K562 (cell line): ENCODE measurements around the gene FGF21. TPM values are rescaled to one million over a fixed set of nuclear protein-coding genes. Genes with fewer than 3 reads are reported as not detected.
A peak's percentile ranks its signal among the peaks of the same experiment; 100 is the strongest.

Experiments
- CTBP1 ChIP-seq: fragments of 450-650 bp; IDR thresholded peaks from 2 replicates; pipeline ENCODE4 v1.6.1; 2016; ENCODE audit warnings: borderline replicate concordance
- MNT ChIP-seq, 2 experiments: fragments of 450-650 bp; conservative IDR thresholded peaks; 2 replicates each; pipeline ENCODE4 v1.6.1; 2017; ENCODE audit warnings: mild to moderate bottlenecking in 2 of 2, moderate library complexity in 2 of 2
- PRDM10 ChIP-seq: fragments of 450-650 bp; IDR thresholded peaks from 2 replicates; pipeline ENCODE4 v1.6.1; 2018; ENCODE audit not compliant: partially characterized antibody
- REST ChIP-seq, 2 experiments: fragments of 450-650 bp; formaldehyde crosslinking in 1 of 2; IDR thresholded peaks; 2 replicates each; pipeline versions ENCODE4 v1.4.0 to v1.6.1; 2014 to 2020; ENCODE audit warnings: mild to moderate bottlenecking in 2 of 2, borderline replicate concordance in 1 of 2, low read depth in 1 of 2
- SAFB ChIP-seq: fragments of 200-400 bp; formaldehyde crosslinking; IDR thresholded peaks from 2 replicates; pipeline ENCODE4 v1.6.1; 2017; ENCODE audit warnings: low read depth, low read length, borderline replicate concordance
- TOE1 ChIP-seq, 2 experiments: fragments of 450-650 bp in 1 of 2; sonication (generic) in 1 of 2; formaldehyde crosslinking in 1 of 2; IDR thresholded peaks; 2 replicates each; pipeline versions ENCODE4 v1.7.1 to v1.8.0; 2016 to 2022; ENCODE audit warnings: borderline replicate concordance in 2 of 2, mild to moderate bottlenecking in 2 of 2, antibody characterized with exemption in 1 of 2, inconsistent platforms in 1 of 2, low read depth in 1 of 2, missing genetic modification reagents in 1 of 2, moderate library complexity in 1 of 2
- ZNF639 ChIP-seq, 2 experiments: fragments of 200-800 bp in 1 of 2; sonication (Bioruptor generic) in 1 of 2; sonication (generic) in 1 of 2; formaldehyde crosslinking in 1 of 2; IDR thresholded peaks in 1 of 2; conservative IDR thresholded peaks in 1 of 2; 2 replicates each; pipeline versions ENCODE4 v1.5.0 to v1.6.1; 2016 to 2020; ENCODE audit warnings: missing compliant biosample characterization in 1 of 2, missing genetic modification characterization in 1 of 2, missing genetic modification reagents in 1 of 2
- polyA plus RNA-seq, 8 experiments: library from polyadenylated mRNA; depleted of rRNA in 4 of 8; stranded (reverse) in 5 of 8; unstranded in 3 of 8; fragments of >200 nt; fragmentation: Nextera tagmentation in 2 of 8; fragmentation: Illumina TruSeq in 1 of 8; extraction: Ambion mirVana in 2 of 8; extraction: Trizol in 1 of 8; gene quantifications; 2 replicates each; pipeline versions ENCODE4 v1.2.1 to v1.2.3, GENCODE V29; 2011 to 2014; ENCODE audit warnings: inconsistent platforms in 1 of 8, missing spikeins in 1 of 8
- total RNA-seq, 7 experiments: library from RNA; depleted of rRNA in 6 of 7; stranded (reverse); fragments of >200 nt in 6 of 7; fragmentation: Illumina TruSeq in 2 of 7; extraction: Trizol in 2 of 7; gene quantifications; 2 replicates each; pipeline versions ENCODE4 v1.2.1 to v1.2.3, GENCODE V29; 2011 to 2021; ENCODE audit warnings: low replicate concordance in 1 of 7

Gene FGF21
- total and polyA plus RNA-seq, 9 of the 15 experiments (the other 6 are each of a cell fraction or from before 2014, with no cell fraction given), result 0.04 to 0.77 (median 0.09) TPM; not detected in 6

- TF ChIP-seq PRDM10 (peak; percentile 71), ZNF639 (CRISPR knock-in tag; conservative IDR thresholded peaks at IDR 0.05 in 1 of 2, IDR thresholded peaks at IDR 0.05 in 1 of 2) (peak in 1 of 2 experiments; percentile 73; a peak in 1 of 4 replicates), CTBP1 (peak; percentile 96), REST (IDR thresholded peaks at IDR 0.05; ENCODE audit: borderline replicate concordance) (peak; percentile 6; the same call in 1 of the 2 replicates), REST (CRISPR knock-in tag; IDR thresholded peaks at IDR 0.05; ENCODE audit: low read depth) (no peak), SAFB (peak; percentile 69; the same call in 1 of the 2 replicates), MNT (conservative IDR thresholded peaks at IDR 0.05) (0 out of 4 replicates have a peak, but pooled peaks of 1 of the 2 experiments have one; percentile 35), TOE1 (IDR thresholded peaks at IDR 0.05; ENCODE audit: borderline replicate concordance) (peak; percentile 47; the same call in 1 of the 2 replicates), TOE1 (CRISPR knock-in tag; IDR thresholded peaks at IDR 0.05; ENCODE audit: borderline replicate concordance, low read depth) (no peak)
Measured at GRCh38 chr19:48713864-48714755, 41.2 kb upstream of the FGF21 start (continued).
